DND-41 (cell line): ENCODE measurements around the gene KLF9.

Experiments used
- ATAC-seq: fragments of 200-7000 bp; cut with Tn5 transposase; 3 replicates; pipeline ENCODE4 v1.9.1; 2021; ENCODE audit warnings: low read depth; ENCODE audit not compliant: insufficient read depth
- DNase-seq: peaks from one replicate; pipeline ENCODE4 v3.0.0-alpha.2; 2020
- H2AFZ ChIP-seq: 2 replicates; pipeline ENCODE4 v1.6.0; 2012; ENCODE audit warnings: low read depth, low read length
- H3K27ac ChIP-seq: 2 replicates; pipeline ENCODE4 v1.5.1; 2012; ENCODE audit warnings: low read length, inconsistent platforms
- H3K27me3 ChIP-seq: fragments of 200-600 bp; sonication (generic); 2 replicates; pipeline ENCODE4 v1.6.0; 2012; ENCODE audit warnings: low read length, mild to moderate bottlenecking, inconsistent platforms; ENCODE audit not compliant: insufficient read depth, poor library complexity
- H3K36me3 ChIP-seq: 2 replicates; pipeline ENCODE4 v1.5.1; 2012; ENCODE audit warnings: low read length, inconsistent platforms; ENCODE audit not compliant: insufficient read depth
- H3K4me1 ChIP-seq: 2 replicates; pipeline ENCODE4 v1.5.1; 2012; ENCODE audit warnings: mild to moderate bottlenecking, low read length; ENCODE audit not compliant: insufficient read depth
- H3K4me2 ChIP-seq: 2 replicates; pipeline ENCODE4 v1.6.0; 2012; ENCODE audit warnings: mild to moderate bottlenecking, moderate library complexity, low read length, inconsistent platforms; ENCODE audit not compliant: insufficient read depth
- H3K4me3 ChIP-seq, 2 experiments: fragments of 200-600 bp in 1 of 2; shearing (Covaris generic) in 1 of 2; 2 replicates each; pipeline ENCODE4 v1.5.1; 2012 to 2016; ENCODE audit warnings: inconsistent platforms in 2 of 2, low read length in 2 of 2, mild to moderate bottlenecking in 2 of 2, low read depth in 1 of 2, moderate library complexity in 1 of 2
- H3K79me2 ChIP-seq: 2 replicates; pipeline ENCODE4 v1.6.0; 2012; ENCODE audit warnings: low read length, inconsistent platforms; ENCODE audit not compliant: insufficient read depth
- H3K9ac ChIP-seq: 2 replicates; pipeline ENCODE4 v1.6.0; 2012; ENCODE audit warnings: low read depth, mild to moderate bottlenecking, inconsistent platforms, low read length, moderate library complexity
- H3K9me3 ChIP-seq: 2 replicates; pipeline ENCODE4 v1.5.1; 2012; ENCODE audit warnings: low read length, moderate library complexity, mild to moderate bottlenecking, inconsistent platforms; ENCODE audit not compliant: insufficient read depth, severe bottlenecking
- H4K20me1 ChIP-seq: 2 replicates; pipeline ENCODE4 v1.6.0; 2012; ENCODE audit warnings: low read length; ENCODE audit not compliant: insufficient read depth
- CTCF ChIP-seq: IDR thresholded peaks from 2 replicates; pipeline ENCODE4 v1.5.1; 2012; ENCODE audit warnings: borderline replicate concordance, low read length, moderate library complexity, mild to moderate bottlenecking; ENCODE audit not compliant: poor library complexity, severe bottlenecking; ENCODE audit errors: extremely low read depth
- EZH2 ChIP-seq: IDR thresholded peaks from 3 replicates; pipeline ENCODE4 v1.6.1; 2012; ENCODE audit warnings: borderline replicate concordance, low read depth, mild to moderate bottlenecking, moderate library complexity, low read length, inconsistent platforms; ENCODE audit not compliant: severe bottlenecking

The KLF9 gene

GRCh38 chr9:70418822-70419555, 4.5 kb upstream of the KLF9 start:
- H3K4me2 ChIP-seq: peak overlapping the region; percentile 96
- H2AFZ ChIP-seq: peak overlapping the region; percentile 82
- no peaks in the 10 kb centered on the region for H3K36me3 ChIP-seq
- no peaks in the 10 kb centered on the region for H3K27me3 ChIP-seq
- DNase-seq (peak; percentile 83), ATAC-seq (peak; percentile 71)
- no peaks in the 10 kb centered on the region for H4K20me1 ChIP-seq
- peak overlapping the region; percentile 89 for H3K27ac ChIP-seq
- peak overlapping the region; percentile 27 to 72; a peak in 3 of 4 replicates for H3K4me3 ChIP-seq
- peak overlapping the region; percentile 87 for H3K9ac ChIP-seq
- TF ChIP-seq CTCF (no peak), EZH2 (no peak)
- no peaks in the 10 kb centered on the region for H3K9me3 ChIP-seq
- no peaks in the 10 kb centered on the region for H3K79me2 ChIP-seq
- peaks cover 29% of the 10 kb centered on the region for H3K4me1 ChIP-seq

GRCh38 chr9:70415476-70415875, 1.0 kb upstream of the KLF9 start:
- DNase-seq (no peak), ATAC-seq (no peak)
- H4K20me1 ChIP-seq: no peaks in the 10 kb centered on the region
- H3K4me3 ChIP-seq: no peak overlapping the region
- H3K4me1 ChIP-seq: peaks cover 20% of the 10 kb centered on the region
- H3K9me3 ChIP-seq: no peaks in the 10 kb centered on the region
- no peak overlapping the region for H3K27ac ChIP-seq
- no peak overlapping the region for H2AFZ ChIP-seq
- no peak overlapping the region for H3K9ac ChIP-seq
- TF ChIP-seq CTCF (no peak), EZH2 (no peak)
- H3K79me2 ChIP-seq: no peaks in the 10 kb centered on the region
- no peak overlapping the region for H3K4me2 ChIP-seq
- no peaks in the 10 kb centered on the region for H3K27me3 ChIP-seq
- H3K36me3 ChIP-seq: no peaks in the 10 kb centered on the region

- Histone ChIP-seq H3K36me3 (no peaks in the 10 kb centered on the region), H3K4me3 (no peak overlapping the region), H3K4me2 (no peak overlapping the region), H2AFZ (no peak overlapping the region), H3K79me2 (no peaks in the 10 kb centered on the region), H3K27me3 (no peaks in the 10 kb centered on the region), H3K27ac (no peak overlapping the region), H3K9me3 (no peaks in the 10 kb centered on the region), H3K4me1 (peaks cover 21% of the 10 kb centered on the region), H4K20me1 (no peaks in the 10 kb centered on the region), H3K9ac (no peak overlapping the region)
- ATAC-seq (no peak), DNase-seq (no peak)
- TF ChIP-seq CTCF: no peak
- TF ChIP-seq EZH2: no peak
Observed at GRCh38 chr9:70415041-70415440, 584 bp upstream of the KLF9 start.

- H3K4me1 ChIP-seq: peaks cover 22% of the 10 kb centered on the region
- H3K79me2 ChIP-seq: no peaks in the 10 kb centered on the region
- no peak overlapping the region for H3K9ac ChIP-seq
- H4K20me1 ChIP-seq: no peaks in the 10 kb centered on the region
- H3K9me3 ChIP-seq: no peaks in the 10 kb centered on the region
- no peak overlapping the region for H2AFZ ChIP-seq
- ATAC-seq (no peak), DNase-seq (no peak)
- H3K4me2 ChIP-seq: no peak overlapping the region
- H3K4me3 ChIP-seq: no peak overlapping the region
- no peaks in the 10 kb centered on the region for H3K36me3 ChIP-seq
- H3K27ac ChIP-seq: no peak overlapping the region
- TF ChIP-seq EZH2: no peak
- TF ChIP-seq CTCF: no peak
- H3K27me3 ChIP-seq: no peaks in the 10 kb centered on the region
Observed at GRCh38 chr9:70413464-70413798, 1.0 kb downstream of the KLF9 start.
